ENCODE results near the gene SMG6.

- TF ChIP-seq MYNN (tag by site-specific recombination; IDR thresholded peaks at IDR 0.05; ENCODE audit: borderline replicate concordance) = no peak
- no peak for TF ChIP-seq CTCF (tag by site-specific recombination; IDR thresholded peaks at IDR 0.05)
- TF ChIP-seq ZBTB20 (tag by site-specific recombination; IDR thresholded peaks at IDR 0.05) = no peak
- no peak for TF ChIP-seq ZNF138 (tag by site-specific recombination; IDR thresholded peaks at IDR 0.05; ENCODE audit: borderline replicate concordance)
- no peak for TF ChIP-seq YY1 (tag by site-specific recombination; IDR thresholded peaks at IDR 0.05)
- TF ChIP-seq ZNF24 (tag by site-specific recombination; IDR thresholded peaks at IDR 0.05) = no peak
- no peak for TF ChIP-seq ZNF776 (tag by site-specific recombination; IDR thresholded peaks at IDR 0.05; ENCODE audit: borderline replicate concordance)
- TF ChIP-seq, protein P1, sequence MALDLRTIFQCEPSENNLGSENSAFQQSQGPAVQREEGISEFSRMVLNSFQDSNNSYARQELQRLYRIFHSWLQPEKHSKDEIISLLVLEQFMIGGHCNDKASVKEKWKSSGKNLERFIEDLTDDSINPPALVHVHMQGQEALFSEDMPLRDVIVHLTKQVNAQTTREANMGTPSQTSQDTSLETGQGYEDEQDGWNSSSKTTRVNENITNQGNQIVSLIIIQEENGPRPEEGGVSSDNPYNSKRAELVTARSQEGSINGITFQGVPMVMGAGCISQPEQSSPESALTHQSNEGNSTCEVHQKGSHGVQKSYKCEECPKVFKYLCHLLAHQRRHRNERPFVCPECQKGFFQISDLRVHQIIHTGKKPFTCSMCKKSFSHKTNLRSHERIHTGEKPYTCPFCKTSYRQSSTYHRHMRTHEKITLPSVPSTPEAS (tag by site-specific recombination; IDR thresholded peaks at IDR 0.05) = no peak
These were observed 256.0 kb downstream of the SMG6 start for GRCh38 chr17:2047590-2047989.
